ENCODE results near the gene C2CD2.

Gene C2CD2

GRCh38 chr21:41836166-41837015, 117.4 kb downstream of the C2CD2 start:
- no peak for DNase-seq

GRCh38 chr21:41835711-41836154, 118.1 kb downstream of the C2CD2 start:
- DNase-seq = no peak

All from NCI-H345 (cell line).